Measurements from ENCODE around the gene RHBDD2.
"Not testable (repeated sequence)": the region's sequence is repeated elsewhere in the genome, so short reads cannot be mapped to it uniquely, and the experiment has no call there.

DNA sequence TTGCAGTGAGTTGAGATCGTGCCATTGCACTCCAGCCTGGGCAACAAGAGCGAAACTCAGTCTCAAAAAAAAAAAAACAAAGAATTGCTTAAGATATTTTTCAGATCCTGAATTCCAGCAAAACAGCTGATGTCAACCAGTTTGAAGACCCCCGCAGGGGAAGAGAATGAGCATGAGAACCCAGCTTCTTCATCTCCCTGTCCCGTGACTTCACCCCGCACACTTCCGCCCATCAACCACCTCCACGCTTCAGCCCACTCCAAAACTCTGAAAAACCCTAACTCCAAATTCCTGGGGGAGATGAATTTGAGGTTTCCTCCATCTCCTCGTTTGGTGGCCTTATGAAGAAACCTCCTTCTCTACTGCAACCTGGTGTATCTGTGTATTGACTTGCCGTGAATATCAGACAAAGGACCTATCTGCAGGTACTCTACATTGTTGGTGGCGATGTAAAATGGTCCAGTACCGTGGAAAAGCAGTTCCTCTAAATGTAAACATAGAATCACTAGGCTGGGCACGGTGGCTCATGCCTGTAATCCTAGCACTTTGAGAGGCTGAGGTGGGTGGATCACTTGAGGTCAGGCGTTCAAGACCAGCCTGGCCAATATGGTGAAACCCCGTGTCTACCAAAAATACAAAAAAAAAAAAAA, 40.4 kb upstream of the RHBDD2 start:
- TF ChIP-seq POLR2AphosphoS5 (IDR thresholded peaks at IDR 0.05; ENCODE audit: insufficient read depth in 1 of 2, low read depth in 1 of 2); POLR2A (IDR thresholded peaks at IDR 0.05): not testable (repeated sequence)
- TF ChIP-seq, protein P1, sequence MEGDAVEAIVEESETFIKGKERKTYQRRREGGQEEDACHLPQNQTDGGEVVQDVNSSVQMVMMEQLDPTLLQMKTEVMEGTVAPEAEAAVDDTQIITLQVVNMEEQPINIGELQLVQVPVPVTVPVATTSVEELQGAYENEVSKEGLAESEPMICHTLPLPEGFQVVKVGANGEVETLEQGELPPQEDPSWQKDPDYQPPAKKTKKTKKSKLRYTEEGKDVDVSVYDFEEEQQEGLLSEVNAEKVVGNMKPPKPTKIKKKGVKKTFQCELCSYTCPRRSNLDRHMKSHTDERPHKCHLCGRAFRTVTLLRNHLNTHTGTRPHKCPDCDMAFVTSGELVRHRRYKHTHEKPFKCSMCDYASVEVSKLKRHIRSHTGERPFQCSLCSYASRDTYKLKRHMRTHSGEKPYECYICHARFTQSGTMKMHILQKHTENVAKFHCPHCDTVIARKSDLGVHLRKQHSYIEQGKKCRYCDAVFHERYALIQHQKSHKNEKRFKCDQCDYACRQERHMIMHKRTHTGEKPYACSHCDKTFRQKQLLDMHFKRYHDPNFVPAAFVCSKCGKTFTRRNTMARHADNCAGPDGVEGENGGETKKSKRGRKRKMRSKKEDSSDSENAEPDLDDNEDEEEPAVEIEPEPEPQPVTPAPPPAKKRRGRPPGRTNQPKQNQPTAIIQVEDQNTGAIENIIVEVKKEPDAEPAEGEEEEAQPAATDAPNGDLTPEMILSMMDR (IDR thresholded peaks at IDR 0.05): not testable (repeated sequence)

All from vagina (tissue), 2 donors.